Measurements from ENCODE around the gene DGAT2L6. TPM values are rescaled to one million over a fixed set of nuclear protein-coding genes. Genes with fewer than 3 reads are reported as not detected.

DGAT2L6 gene
- polyA plus RNA-seq, 2 donors: not detected

- Histone ChIP-seq H3K4me3 (ENCODE audit: low read depth in 1 of 2, low read length in 2 of 2) (no peak overlapping the region), H3K4me1 (ENCODE audit: control insufficient read depth in 2 of 2, insufficient read depth in 2 of 2, low read length in 1 of 2) (no peaks in the 10 kb centered on the region), H3K9me3 (ENCODE audit: control insufficient read depth in 2 of 2, insufficient read depth in 1 of 2, low read depth in 1 of 2, low read length in 1 of 2) (no peaks in the 10 kb centered on the region), H3K27me3 (ENCODE audit: control insufficient read depth in 1 of 2, insufficient read depth in 2 of 2, low read length in 2 of 2) (peaks cover 0 to 3% of the 10 kb centered on the region in 2 donors), H3K36me3 (ENCODE audit: control insufficient read depth in 2 of 2, insufficient read depth in 2 of 2, low read length in 1 of 2) (no peaks in the 10 kb centered on the region), H3K27ac (ENCODE audit: low read depth in 2 of 2, low read length in 1 of 2) (no peak overlapping the region)
- WGBS, 2 donors: 85 to 95% methylated on average over 2 of the region's 2 CpGs
These were observed 35.9 kb upstream of the DGAT2L6 start for GRCh38 chrX:70141373-70141772.

GRCh38 chrX:70166601-70167590 is 10.4 kb upstream of the DGAT2L6 start:
- H3K36me3 ChIP-seq (ENCODE audit: control insufficient read depth in 2 of 2, insufficient read depth in 2 of 2, low read length in 1 of 2): no peaks in the 10 kb centered on the region
- H3K4me3 ChIP-seq (ENCODE audit: low read depth in 1 of 2, low read length in 2 of 2): no peak overlapping the region
- WGBS, 2 donors: 75 to 85% methylated on average over 19 of the region's 19 CpGs
- no peaks in the 10 kb centered on the region for H3K9me3 ChIP-seq (ENCODE audit: control insufficient read depth in 2 of 2, insufficient read depth in 1 of 2, low read depth in 1 of 2, low read length in 1 of 2)
- H3K27ac ChIP-seq (ENCODE audit: low read depth in 2 of 2, low read length in 1 of 2): no peak overlapping the region
- H3K27me3 ChIP-seq (ENCODE audit: control insufficient read depth in 1 of 2, insufficient read depth in 2 of 2, low read length in 2 of 2): no peaks in the 10 kb centered on the region
- no peaks in the 10 kb centered on the region for H3K4me1 ChIP-seq (ENCODE audit: control insufficient read depth in 2 of 2, insufficient read depth in 2 of 2, low read length in 1 of 2)

DNA sequence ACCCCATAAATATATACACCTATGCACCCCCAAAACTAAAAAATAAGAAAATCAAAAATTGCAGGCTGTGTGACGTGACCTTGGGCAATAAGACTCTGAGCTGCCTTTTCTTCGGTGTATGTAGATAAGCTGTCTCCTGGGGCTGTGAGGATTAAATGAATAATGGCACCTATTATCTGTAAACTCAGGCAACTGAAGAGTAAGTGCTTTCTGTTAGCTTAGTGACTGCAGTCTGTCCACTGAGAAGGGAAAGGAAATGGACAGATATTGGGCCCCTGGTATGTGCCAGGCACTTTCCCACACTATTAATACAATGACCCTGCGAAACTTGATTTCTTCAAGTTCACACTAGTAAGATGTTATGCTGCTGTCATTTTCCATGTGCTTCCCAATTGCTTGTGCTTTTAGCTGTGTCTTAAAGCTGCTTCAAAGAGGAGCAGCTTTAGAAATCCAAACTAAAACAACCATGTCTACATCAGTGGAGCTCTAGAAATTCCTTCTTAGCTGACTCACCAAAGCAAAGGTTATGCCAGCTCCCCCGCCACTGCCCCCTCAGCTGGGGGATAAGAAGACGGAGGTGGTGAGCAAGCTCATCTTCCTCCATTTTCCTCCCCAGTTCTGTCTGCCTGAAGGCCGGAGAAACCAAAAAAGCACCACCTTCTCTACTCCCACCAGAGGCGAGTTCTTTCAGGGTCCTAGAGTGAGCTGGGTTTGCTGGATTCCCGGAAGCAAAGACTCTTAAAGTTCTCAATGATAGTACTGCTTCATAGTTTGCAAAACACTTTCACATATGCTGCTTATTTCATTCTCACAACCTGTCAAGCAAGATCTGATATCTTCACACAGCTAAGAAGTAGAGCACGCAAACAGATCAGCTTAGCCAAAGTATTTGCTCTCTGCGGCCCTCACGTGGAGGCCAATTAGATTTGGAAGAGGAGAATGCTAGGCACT is 8.8 kb upstream of the DGAT2L6 start:
- Histone ChIP-seq H3K27ac (ENCODE audit: low read depth in 2 of 2, low read length in 1 of 2) (no peak overlapping the region), H3K36me3 (ENCODE audit: control insufficient read depth in 2 of 2, insufficient read depth in 2 of 2, low read length in 1 of 2) (no peaks in the 10 kb centered on the region), H3K9me3 (ENCODE audit: control insufficient read depth in 2 of 2, insufficient read depth in 1 of 2, low read depth in 1 of 2, low read length in 1 of 2) (peaks cover 0 to 2% of the 10 kb centered on the region in 2 donors), H3K4me3 (ENCODE audit: low read depth in 1 of 2, low read length in 2 of 2) (no peak overlapping the region), H3K4me1 (ENCODE audit: control insufficient read depth in 2 of 2, insufficient read depth in 2 of 2, low read length in 1 of 2) (no peaks in the 10 kb centered on the region), H3K27me3 (ENCODE audit: control insufficient read depth in 1 of 2, insufficient read depth in 2 of 2, low read length in 2 of 2) (peaks cover 0 to 1% of the 10 kb centered on the region in 2 donors)
- WGBS, 2 donors: 34 to 46% methylated on average over 11 of the region's 11 CpGs

DNA sequence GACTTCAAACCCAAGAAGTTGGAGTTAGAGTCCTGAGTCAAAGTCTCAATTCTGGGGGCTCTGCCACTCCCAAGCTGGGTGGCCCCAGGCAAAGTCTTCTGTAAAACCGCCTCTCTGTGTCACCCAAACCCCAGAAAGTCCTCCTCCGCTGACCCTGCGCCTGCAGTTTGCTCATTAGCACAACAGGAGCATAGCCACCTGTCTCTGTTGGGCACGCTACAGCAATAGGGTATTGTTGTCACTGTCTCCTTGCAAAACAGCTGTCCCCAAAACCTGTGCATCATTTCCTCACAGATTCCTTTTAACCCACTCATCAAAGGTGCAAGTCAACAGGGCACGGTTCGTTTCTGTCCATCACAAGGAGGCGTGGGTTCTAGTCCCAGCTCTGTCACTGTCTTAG is 8.0 kb upstream of the DGAT2L6 start:
- Histone ChIP-seq H3K36me3 (ENCODE audit: control insufficient read depth in 2 of 2, insufficient read depth in 2 of 2, low read length in 1 of 2) (no peaks in the 10 kb centered on the region), H3K4me3 (ENCODE audit: low read depth in 1 of 2, low read length in 2 of 2) (no peak overlapping the region), H3K4me1 (ENCODE audit: control insufficient read depth in 2 of 2, insufficient read depth in 2 of 2, low read length in 1 of 2) (no peaks in the 10 kb centered on the region), H3K27ac (ENCODE audit: low read depth in 2 of 2, low read length in 1 of 2) (no peak overlapping the region), H3K27me3 (ENCODE audit: control insufficient read depth in 1 of 2, insufficient read depth in 2 of 2, low read length in 2 of 2) (peaks cover 0 to 3% of the 10 kb centered on the region in 2 donors), H3K9me3 (ENCODE audit: control insufficient read depth in 2 of 2, insufficient read depth in 1 of 2, low read depth in 1 of 2, low read length in 1 of 2) (peaks cover 0 to 2% of the 10 kb centered on the region in 2 donors)
- 75 to 89% methylated on average over 7 of the region's 7 CpGs for WGBS, 2 donors

DNA sequence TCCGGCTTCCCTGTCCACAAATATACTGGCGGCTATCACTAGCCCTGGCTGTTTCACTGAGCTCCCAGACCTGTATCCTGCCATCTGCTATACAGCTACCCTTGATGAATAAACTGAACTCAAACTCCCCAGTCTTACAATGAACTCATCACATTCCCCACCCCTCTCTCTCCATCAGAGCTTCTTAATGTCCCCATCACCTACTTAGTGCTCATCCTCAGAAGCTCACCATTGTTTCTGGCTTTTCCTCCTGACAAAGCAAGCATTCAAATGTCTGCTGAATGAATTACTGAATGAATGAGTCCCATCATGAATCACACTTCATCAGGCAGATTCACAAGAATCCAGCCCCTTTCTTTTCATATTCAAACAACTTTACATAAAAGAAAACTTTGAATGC is 5.7 kb upstream of the DGAT2L6 start:
- Histone ChIP-seq H3K36me3 (ENCODE audit: control insufficient read depth in 2 of 2, insufficient read depth in 2 of 2, low read length in 1 of 2) (no peaks in the 10 kb centered on the region), H3K27me3 (ENCODE audit: control insufficient read depth in 1 of 2, insufficient read depth in 2 of 2, low read length in 2 of 2) (peaks cover 0 to 3% of the 10 kb centered on the region in 2 donors), H3K9me3 (ENCODE audit: control insufficient read depth in 2 of 2, insufficient read depth in 1 of 2, low read depth in 1 of 2, low read length in 1 of 2) (peaks cover 0 to 2% of the 10 kb centered on the region in 2 donors), H3K4me3 (ENCODE audit: low read depth in 1 of 2, low read length in 2 of 2) (no peak overlapping the region), H3K27ac (ENCODE audit: low read depth in 2 of 2, low read length in 1 of 2) (no peak overlapping the region), H3K4me1 (ENCODE audit: control insufficient read depth in 2 of 2, insufficient read depth in 2 of 2, low read length in 1 of 2) (no peaks in the 10 kb centered on the region)
- WGBS, 2 donors: 64 to 65% methylated on average over 2 of the region's 2 CpGs

DNA sequence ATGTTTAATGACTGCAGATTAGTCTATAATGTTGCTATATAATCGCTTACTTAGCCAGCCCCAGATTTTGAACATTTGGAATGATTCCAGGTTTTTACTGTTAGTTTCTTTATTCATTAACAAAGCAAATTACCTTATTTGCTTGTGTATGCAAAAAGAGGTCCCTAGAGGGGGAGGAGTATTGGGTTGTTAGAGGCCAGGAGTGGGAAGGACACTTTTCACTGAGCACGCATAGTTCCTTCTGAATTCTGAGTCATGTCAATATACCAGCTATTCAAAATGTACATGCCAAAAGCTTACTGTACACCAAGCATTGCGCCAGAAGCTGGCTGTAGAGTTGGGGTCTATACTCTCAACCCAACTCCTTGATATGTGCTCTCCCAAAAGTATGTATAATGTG is 5.1 kb upstream of the DGAT2L6 start:
- peaks cover 0 to 2% of the 10 kb centered on the region in 2 donors for H3K9me3 ChIP-seq (ENCODE audit: control insufficient read depth in 2 of 2, insufficient read depth in 1 of 2, low read depth in 1 of 2, low read length in 1 of 2)
- no peaks in the 10 kb centered on the region for H3K4me1 ChIP-seq (ENCODE audit: control insufficient read depth in 2 of 2, insufficient read depth in 2 of 2, low read length in 1 of 2)
- no peak overlapping the region for H3K4me3 ChIP-seq (ENCODE audit: low read depth in 1 of 2, low read length in 2 of 2)
- no peak overlapping the region for H3K27ac ChIP-seq (ENCODE audit: low read depth in 2 of 2, low read length in 1 of 2)
- 76 to 85% methylated on average over 3 of the region's 3 CpGs for WGBS, 2 donors
- peaks cover 0 to 3% of the 10 kb centered on the region in 2 donors for H3K27me3 ChIP-seq (ENCODE audit: control insufficient read depth in 1 of 2, insufficient read depth in 2 of 2, low read length in 2 of 2)
- no peaks in the 10 kb centered on the region for H3K36me3 ChIP-seq (ENCODE audit: control insufficient read depth in 2 of 2, insufficient read depth in 2 of 2, low read length in 1 of 2)

DNA sequence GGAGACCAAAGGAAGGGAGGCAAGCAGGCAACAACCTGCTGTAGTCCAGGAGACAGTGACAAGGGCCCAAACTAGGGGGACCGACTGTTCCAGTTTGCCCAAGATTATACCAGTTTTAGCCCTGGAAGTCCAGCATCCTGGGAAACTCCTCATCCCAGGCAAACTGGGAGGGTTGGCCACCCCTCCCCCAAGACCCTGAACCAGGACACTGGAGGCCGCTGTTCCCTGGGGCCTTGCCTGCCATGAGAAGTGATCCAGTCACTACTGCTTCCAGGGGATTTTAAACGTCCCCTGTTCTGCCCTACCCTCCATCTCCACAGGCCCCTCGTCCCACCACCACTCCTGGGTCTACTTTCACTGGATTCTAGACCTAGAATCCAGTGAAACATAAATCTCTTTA is 4.3 kb upstream of the DGAT2L6 start:
- no peak overlapping the region for H3K27ac ChIP-seq (ENCODE audit: low read depth in 2 of 2, low read length in 1 of 2)
- no peaks in the 10 kb centered on the region for H3K4me1 ChIP-seq (ENCODE audit: control insufficient read depth in 2 of 2, insufficient read depth in 2 of 2, low read length in 1 of 2)
- no peaks in the 10 kb centered on the region for H3K36me3 ChIP-seq (ENCODE audit: control insufficient read depth in 2 of 2, insufficient read depth in 2 of 2, low read length in 1 of 2)
- peaks cover 0 to 2% of the 10 kb centered on the region in 2 donors for H3K9me3 ChIP-seq (ENCODE audit: control insufficient read depth in 2 of 2, insufficient read depth in 1 of 2, low read depth in 1 of 2, low read length in 1 of 2)
- H3K4me3 ChIP-seq (ENCODE audit: low read depth in 1 of 2, low read length in 2 of 2): no peak overlapping the region
- H3K27me3 ChIP-seq (ENCODE audit: control insufficient read depth in 1 of 2, insufficient read depth in 2 of 2, low read length in 2 of 2): peaks cover 0 to 3% of the 10 kb centered on the region in 2 donors
- WGBS, 2 donors: 56 to 75% methylated on average over 4 of the region's 4 CpGs

GRCh38 chrX:70174754-70175153 is 2.5 kb upstream of the DGAT2L6 start:
- H3K27ac ChIP-seq (ENCODE audit: low read depth in 2 of 2, low read length in 1 of 2): no peak overlapping the region
- H3K4me1 ChIP-seq (ENCODE audit: control insufficient read depth in 2 of 2, insufficient read depth in 2 of 2, low read length in 1 of 2): no peaks in the 10 kb centered on the region
- WGBS, 2 donors: 45 to 54% methylated on average over 4 of the region's 4 CpGs
- H3K9me3 ChIP-seq (ENCODE audit: control insufficient read depth in 2 of 2, insufficient read depth in 1 of 2, low read depth in 1 of 2, low read length in 1 of 2): peaks cover 0 to 2% of the 10 kb centered on the region in 2 donors
- no peaks in the 10 kb centered on the region for H3K36me3 ChIP-seq (ENCODE audit: control insufficient read depth in 2 of 2, insufficient read depth in 2 of 2, low read length in 1 of 2)
- no peak overlapping the region for H3K4me3 ChIP-seq (ENCODE audit: low read depth in 1 of 2, low read length in 2 of 2)
- peaks cover 0 to 3% of the 10 kb centered on the region in 2 donors for H3K27me3 ChIP-seq (ENCODE audit: control insufficient read depth in 1 of 2, insufficient read depth in 2 of 2, low read length in 2 of 2)

DNA sequence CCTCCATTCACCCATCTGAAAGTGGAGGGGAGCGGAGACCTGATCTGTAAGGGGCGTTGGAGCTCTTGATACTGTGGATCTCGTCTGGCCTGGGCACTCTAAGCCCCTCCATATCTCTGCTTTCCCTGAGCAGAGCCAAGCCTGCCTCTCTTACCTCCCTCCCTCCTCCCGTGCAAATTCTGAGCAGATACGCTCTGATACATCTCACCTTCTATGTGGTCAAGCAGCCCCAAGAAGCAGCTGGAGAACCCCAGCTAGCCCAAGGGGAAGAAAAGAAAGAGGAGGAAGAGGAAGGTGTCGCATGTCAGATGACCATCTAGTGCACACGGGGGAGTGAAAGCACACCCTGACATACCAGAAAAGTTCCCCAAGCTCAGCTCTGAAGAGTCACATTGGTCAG is 1.9 kb upstream of the DGAT2L6 start:
- H3K36me3 ChIP-seq (ENCODE audit: control insufficient read depth in 2 of 2, insufficient read depth in 2 of 2, low read length in 1 of 2): no peaks in the 10 kb centered on the region
- H3K9me3 ChIP-seq (ENCODE audit: control insufficient read depth in 2 of 2, insufficient read depth in 1 of 2, low read depth in 1 of 2, low read length in 1 of 2): peaks cover 0 to 2% of the 10 kb centered on the region in 2 donors
- peaks cover 0 to 3% of the 10 kb centered on the region in 2 donors for H3K27me3 ChIP-seq (ENCODE audit: control insufficient read depth in 1 of 2, insufficient read depth in 2 of 2, low read length in 2 of 2)
- WGBS, 2 donors: 86 to 93% methylated on average over 7 of the region's 7 CpGs
- H3K27ac ChIP-seq (ENCODE audit: low read depth in 2 of 2, low read length in 1 of 2): no peak overlapping the region
- H3K4me1 ChIP-seq (ENCODE audit: control insufficient read depth in 2 of 2, insufficient read depth in 2 of 2, low read length in 1 of 2): no peaks in the 10 kb centered on the region
- no peak overlapping the region for H3K4me3 ChIP-seq (ENCODE audit: low read depth in 1 of 2, low read length in 2 of 2)
